Upper lobe of left lung (tissue), 6 donors: ENCODE data around the gene HAP1. TPM values are rescaled to one million over a fixed set of nuclear protein-coding genes. Genes with fewer than 3 reads are reported as not detected.
A peak's percentile ranks its signal among the peaks of the same experiment; 100 is the strongest.

Experiments used
- ATAC-seq, 2 donors: fragments of 200-7000 bp; cut with Tn5 transposase; one replicate each; pipeline ENCODE4 v1.9.1; 2022; ENCODE audit warnings: mild to moderate bottlenecking in 2 of 2, moderate library complexity in 2 of 2; ENCODE audit not compliant: low FRiP score in 2 of 2
- DNase-seq, 2 donors: peaks; one replicate each; pipeline ENCODE4 v3.0.0-alpha.2; 2019 to 2020
- H3K27ac ChIP-seq, 4 donors: fragments of 200-600 bp; sonication (generic); one replicate each; pipeline ENCODE4 v1.5.1; 2016 to 2019
- H3K27me3 ChIP-seq, 4 donors: fragments of 200-600 bp; sonication (generic); one replicate each; pipeline ENCODE4 v1.5.1; 2017 to 2019
- H3K36me3 ChIP-seq, 4 donors: fragments of 200-600 bp; sonication (generic); one replicate each; pipeline ENCODE4 v1.5.1; 2016 to 2019
- H3K4me1 ChIP-seq, 4 donors: fragments of 200-600 bp; sonication (generic); one replicate each; pipeline ENCODE4 v1.5.1; 2018 to 2019
- H3K4me3 ChIP-seq, 4 donors: fragments of 200-600 bp; sonication (generic); one replicate each; pipeline ENCODE4 v1.5.1; 2017 to 2019; ENCODE audit warnings: mild to moderate bottlenecking in 2 of 4, moderate library complexity in 1 of 4
- H3K9me3 ChIP-seq, 4 donors: fragments of 200-600 bp; sonication (generic); one replicate each; pipeline ENCODE4 v1.5.1; 2018 to 2019
- CTCF ChIP-seq, 6 experiments: fragments of 450-650 bp in 4 of 6; fragments of 200-600 bp in 2 of 6; sonication (generic) in 2 of 6; IDR thresholded peaks; one replicate each; pipeline ENCODE4 v1.5.1; 2016 to 2019; ENCODE audit warnings: antibody characterized with exemption in 6 of 6
- EP300 ChIP-seq, 4 donors: sonication (generic); formaldehyde crosslinking; IDR thresholded peaks; one replicate each; pipeline ENCODE4 v1.5.1; 2017; ENCODE audit warnings: antibody characterized with exemption in 4 of 4, control low read depth in 2 of 4
- POLR2A ChIP-seq, 4 donors: fragments of 450-650 bp; IDR thresholded peaks; one replicate each; pipeline ENCODE4 v1.5.1; 2016 to 2017; ENCODE audit warnings: antibody characterized with exemption in 4 of 4, mild to moderate bottlenecking in 2 of 4
- POLR2AphosphoS5 ChIP-seq, 2 donors: sonication (generic); formaldehyde crosslinking; IDR thresholded peaks; one replicate each; pipeline ENCODE4 v1.5.1; 2017; ENCODE audit warnings: antibody characterized with exemption in 2 of 2
- WGBS, 2 donors: methylation state at CpG; one replicate each; pipeline ENCODE4 v1.1.5; 2017 to 2018; 5-methylcytosine and 5-hydroxymethylcytosine counted together
- total RNA-seq, 6 donors: library from RNA; depleted of rRNA in 4 of 6; stranded (reverse); fragments of >200 nt in 4 of 6; gene quantifications; one replicate each; pipeline versions ENCODE4 v1.1.0 to v1.2.1, GENCODE V29; 2016 to 2021
- donor health status: DM: no; HTN: no; CAD: no; lungs with moderate emphysema.
- donor health status: DM: no; HTN: yes; CAD: no; lungs with severe emphysema.

Gene HAP1
- total RNA-seq, 6 donors from 2014 or later = 0.14 to 1.0 (median 0.59) TPM; not detected in 2

- Histone ChIP-seq H3K4me3 (no peak within 1 kb of the TSS), H3K9me3 (no peaks in the 10 kb centered on the region), H3K27ac (no peak within 1 kb of the TSS), H3K4me1 (no peaks in the 10 kb centered on the region), H3K27me3 (no peaks in the 10 kb centered on the region), H3K36me3 (no peaks in the 10 kb centered on the region)
- TF ChIP-seq POLR2AphosphoS5 (IDR thresholded peaks at IDR 0.05) = no peak
- TF ChIP-seq CTCF (IDR thresholded peaks at IDR 0.05) = no peak
- no peak for TF ChIP-seq POLR2A (IDR thresholded peaks at IDR 0.05)
- 88 to 94% methylated on average over 9 to 12 of the region's 12 CpGs for WGBS, 2 donors
- ATAC-seq (no peak), DNase-seq (no peak)
These were observed 22.6 kb downstream of the HAP1 start, which contains the start of gene GAST for GRCh38 chr17:41711669-41712400. Gene GAST (plus strand): TSS chr17:41712331. CDS start chr17:41715437, 3,106 bp downstream.

GRCh38 chr17:41710472-41711090, 23.9 kb downstream of the HAP1 start:
- ATAC-seq = no peak
- H3K4me1 ChIP-seq = no peaks in the 10 kb centered on the region
- no peaks in the 10 kb centered on the region for H3K36me3 ChIP-seq
- H3K4me3 ChIP-seq = no peak overlapping the region
- 48 to 50% methylated on average over 8 of the region's 8 CpGs for WGBS, 2 donors
- no peaks in the 10 kb centered on the region for H3K27me3 ChIP-seq
- DNase-seq = no peak
- TF ChIP-seq EP300 (IDR thresholded peaks at IDR 0.05) (no peak), POLR2A (IDR thresholded peaks at IDR 0.05) (no peak), CTCF (IDR thresholded peaks at IDR 0.05) (no peak), POLR2AphosphoS5 (IDR thresholded peaks at IDR 0.05) (no peak)
- no peak overlapping the region for H3K27ac ChIP-seq
- H3K9me3 ChIP-seq = no peaks in the 10 kb centered on the region

GRCh38 chr17:41707803-41708669, 26.4 kb downstream of the HAP1 start:
- ATAC-seq (no peak), DNase-seq (no peak)
- H3K27ac ChIP-seq = no peak overlapping the region
- no peaks in the 10 kb centered on the region for H3K36me3 ChIP-seq
- H3K9me3 ChIP-seq = no peaks in the 10 kb centered on the region
- TF ChIP-seq EP300 (IDR thresholded peaks at IDR 0.05) (no peak), CTCF (IDR thresholded peaks at IDR 0.05) (no peak), POLR2A (IDR thresholded peaks at IDR 0.05) (no peak), POLR2AphosphoS5 (IDR thresholded peaks at IDR 0.05) (no peak)
- no peaks in the 10 kb centered on the region for H3K4me1 ChIP-seq
- no peaks in the 10 kb centered on the region for H3K27me3 ChIP-seq
- H3K4me3 ChIP-seq = no peak overlapping the region
- 72 to 79% methylated on average over 10 of the region's 10 CpGs for WGBS, 2 donors

- WGBS, 2 donors = 78 to 79% methylated on average over 13 of the region's 13 CpGs
- Histone ChIP-seq H3K27ac (no peak overlapping the region), H3K4me1 (no peaks in the 10 kb centered on the region), H3K27me3 (no peaks in the 10 kb centered on the region), H3K4me3 (no peak overlapping the region), H3K36me3 (no peaks in the 10 kb centered on the region), H3K9me3 (no peaks in the 10 kb centered on the region)
- ATAC-seq (peak in 1 of 2 donors; percentile 24), DNase-seq (no peak)
- TF ChIP-seq POLR2AphosphoS5 (IDR thresholded peaks at IDR 0.05) (no peak), CTCF (IDR thresholded peaks at IDR 0.05) (no peak), POLR2A (IDR thresholded peaks at IDR 0.05) (no peak), EP300 (IDR thresholded peaks at IDR 0.05) (no peak)
These were observed 29.0 kb downstream of the HAP1 start for GRCh38 chr17:41705271-41705991.
